Dedifferentiated amniotic fluid mesenchymal stem cell (primary cell): ENCODE measurements around the gene ASPHD1.
"Not testable (repeated sequence)": the region's sequence is repeated elsewhere in the genome, so short reads cannot be mapped to it uniquely, and the experiment has no call there.

Experiments
- DNase-seq: peaks from one replicate; pipeline ENCODE4 v3.0.0-alpha.2; 2016; ENCODE audit errors: extremely low spot score

ASPHD1 gene

GRCh38 chr16:29900102-29900887 lies at the start of gene ASPHD1:
Gene ASPHD1 (plus strand): TSS chr16:29900488. CDS start chr16:29900972, 484 bp downstream.
- DNase-seq = peak; percentile 60

- DNase-seq = no peak
Measured at GRCh38 chr16:29850998-29851397, 49.3 kb upstream of the ASPHD1 start.

GRCh38 chr16:29852654-29853053 lies 47.6 kb upstream of the ASPHD1 start:
- DNase-seq = no peak

- DNase-seq = no peak
Measured at GRCh38 chr16:29854520-29855100, 45.7 kb upstream of the ASPHD1 start.

GRCh38 chr16:29857133-29857760 lies 43.0 kb upstream of the ASPHD1 start:
- peak; percentile 26 for DNase-seq

GRCh38 chr16:29858149-29858849 lies 42.0 kb upstream of the ASPHD1 start:
- DNase-seq = no peak

- no peak for DNase-seq
Measured at GRCh38 chr16:29858974-29859373, 41.3 kb upstream of the ASPHD1 start.

- DNase-seq = no peak
Measured at GRCh38 chr16:29860218-29860617, 40.1 kb upstream of the ASPHD1 start.

GRCh38 chr16:29862383-29862883 lies 37.9 kb upstream of the ASPHD1 start:
- DNase-seq = no peak

- DNase-seq = peak; percentile 94
Measured at GRCh38 chr16:29862884-29863668, 37.2 kb upstream of the ASPHD1 start, which contains the start of gene CDIPT. Gene CDIPT (minus strand): TSS chr16:29863226. CDS start chr16:29862857, 369 bp downstream.

GRCh38 chr16:29863669-29863984 lies 36.7 kb upstream of the ASPHD1 start:
- no peak for DNase-seq

- no peak for DNase-seq
Measured at GRCh38 chr16:29864205-29864604, 36.1 kb upstream of the ASPHD1 start.

- DNase-seq = no peak
Measured at GRCh38 chr16:29868396-29869009, 31.8 kb upstream of the ASPHD1 start.

GRCh38 chr16:29869067-29869466 lies 31.2 kb upstream of the ASPHD1 start:
- not testable (repeated sequence) for DNase-seq

GRCh38 chr16:29871822-29872546 lies 28.3 kb upstream of the ASPHD1 start:
- DNase-seq = no peak

GRCh38 chr16:29873319-29873718 lies 27.0 kb upstream of the ASPHD1 start:
- no peak for DNase-seq

GRCh38 chr16:29875206-29875605 lies 25.1 kb upstream of the ASPHD1 start:
- no peak for DNase-seq

GRCh38 chr16:29876217-29876593 lies 24.1 kb upstream of the ASPHD1 start:
- no peak for DNase-seq

- no peak for DNase-seq
Measured at GRCh38 chr16:29876594-29877249, 23.6 kb upstream of the ASPHD1 start.
